HG02763 (cell line): ENCODE results near the gene SLC35E2B.
A peak's percentile ranks its signal among the peaks of the same experiment; 100 is the strongest.
"Not testable (repeated sequence)": the region's sequence is repeated elsewhere in the genome, so short reads cannot be mapped to it uniquely, and the experiment has no call there.

Experiments
- ATAC-seq: cut with Tn5 transposase; IDR thresholded peaks from one replicate; pipeline ENCODE4 v1.9.1; 2021; ENCODE audit warnings: mild to moderate bottlenecking, moderate library complexity; ENCODE audit not compliant: unreplicated experiment

SLC35E2B gene

DNA sequence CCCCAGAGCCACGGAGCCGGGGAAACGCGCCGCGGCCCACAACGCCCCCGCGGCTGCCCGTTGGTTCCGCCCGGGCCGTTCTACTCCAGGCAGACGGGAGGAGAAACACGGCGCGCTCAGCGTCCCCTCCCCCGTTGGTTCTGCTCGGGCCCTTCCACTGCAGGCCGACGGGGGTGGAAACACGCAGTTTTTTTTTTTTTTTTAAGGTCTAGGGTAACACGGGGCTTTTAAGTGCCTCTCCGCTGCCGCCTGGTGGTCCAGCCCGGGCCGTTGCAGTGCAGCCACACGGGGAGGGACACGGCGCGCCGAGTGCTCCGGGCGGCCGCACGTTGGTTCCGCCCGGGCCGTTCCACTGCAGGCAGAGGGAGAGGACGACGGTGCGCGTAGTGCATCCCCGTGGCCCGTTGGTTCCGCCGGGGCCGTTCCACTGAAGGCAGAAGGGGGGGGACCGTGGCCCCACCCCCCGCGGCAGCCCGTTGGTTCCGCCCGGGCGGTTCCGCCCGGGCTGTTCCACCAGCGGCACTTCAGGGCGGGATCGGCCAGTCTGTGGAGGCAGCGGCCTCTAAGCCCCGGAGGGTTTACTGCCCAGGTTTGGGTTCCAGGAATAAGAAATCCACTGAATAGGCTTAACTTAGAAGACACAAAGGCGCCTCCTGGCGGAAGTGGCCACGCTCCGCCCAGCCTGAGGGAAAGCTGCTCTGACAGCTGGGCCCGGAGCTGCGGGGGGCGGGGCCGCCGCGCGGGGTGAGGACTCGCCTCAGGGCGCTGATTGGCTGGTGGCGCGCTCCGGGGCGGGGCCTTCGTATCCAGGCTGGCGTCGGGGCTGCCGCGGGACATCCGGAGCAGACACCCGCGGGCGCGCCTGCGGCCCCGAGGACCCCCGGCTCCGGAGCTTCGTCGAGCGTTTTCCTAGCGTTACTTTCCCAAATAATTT lies at the start of gene SLC35E2B:
TSS of gene SLC35E2B (minus strand) at position 82 of the 934 bp plus-strand sequence. CDS start 16,096 bp downstream, outside the sequence.
- peak; percentile 72 for ATAC-seq

DNA sequence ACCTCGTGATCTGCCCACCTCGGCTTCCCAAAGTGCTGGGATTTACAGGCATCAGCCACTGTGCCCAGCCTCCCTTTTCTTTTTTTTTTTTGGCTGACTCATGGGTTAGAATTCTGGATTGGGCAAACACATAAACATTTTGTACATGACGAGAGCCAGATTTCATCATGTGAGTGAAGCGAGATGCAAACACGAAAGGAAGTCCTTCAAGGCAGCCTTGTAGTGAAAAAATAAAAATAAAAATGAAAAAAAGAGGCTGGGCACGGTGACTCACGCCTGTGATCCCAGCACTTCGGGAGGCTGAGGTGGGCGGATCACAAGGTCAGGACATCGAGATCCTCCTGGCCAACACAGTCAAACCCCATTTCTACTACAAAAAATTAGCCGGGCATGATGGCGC lies 48.4 kb upstream of the SLC35E2B start:
- ATAC-seq, result not testable (repeated sequence)

DNA sequence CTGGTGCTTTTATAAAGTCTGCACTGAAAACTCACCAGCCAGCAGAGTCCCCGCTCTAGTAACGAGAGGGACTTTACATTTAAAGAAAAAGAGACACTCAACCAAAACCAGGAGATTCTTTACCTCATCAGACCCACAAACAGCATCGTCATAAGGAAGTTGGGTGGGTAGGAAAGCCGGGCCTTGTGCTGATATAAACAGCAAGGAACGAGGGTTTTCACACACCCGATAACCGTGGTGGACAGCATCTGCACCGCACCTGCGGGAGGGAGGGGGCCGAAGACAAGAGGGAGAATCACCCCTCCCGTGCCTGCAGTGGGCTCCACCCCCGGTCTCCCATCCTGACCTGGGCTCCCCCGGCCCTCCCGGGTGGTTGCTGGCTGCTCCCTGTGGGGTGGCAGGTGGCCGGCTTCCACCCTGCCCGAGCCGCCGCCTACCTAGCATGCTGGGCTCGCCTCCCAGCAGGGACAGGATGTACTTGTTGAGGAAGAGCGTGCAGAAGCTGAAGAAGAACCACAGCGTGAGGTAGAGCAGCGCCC lies 46.3 kb upstream of the SLC35E2B start:
- not testable (repeated sequence) for ATAC-seq

DNA sequence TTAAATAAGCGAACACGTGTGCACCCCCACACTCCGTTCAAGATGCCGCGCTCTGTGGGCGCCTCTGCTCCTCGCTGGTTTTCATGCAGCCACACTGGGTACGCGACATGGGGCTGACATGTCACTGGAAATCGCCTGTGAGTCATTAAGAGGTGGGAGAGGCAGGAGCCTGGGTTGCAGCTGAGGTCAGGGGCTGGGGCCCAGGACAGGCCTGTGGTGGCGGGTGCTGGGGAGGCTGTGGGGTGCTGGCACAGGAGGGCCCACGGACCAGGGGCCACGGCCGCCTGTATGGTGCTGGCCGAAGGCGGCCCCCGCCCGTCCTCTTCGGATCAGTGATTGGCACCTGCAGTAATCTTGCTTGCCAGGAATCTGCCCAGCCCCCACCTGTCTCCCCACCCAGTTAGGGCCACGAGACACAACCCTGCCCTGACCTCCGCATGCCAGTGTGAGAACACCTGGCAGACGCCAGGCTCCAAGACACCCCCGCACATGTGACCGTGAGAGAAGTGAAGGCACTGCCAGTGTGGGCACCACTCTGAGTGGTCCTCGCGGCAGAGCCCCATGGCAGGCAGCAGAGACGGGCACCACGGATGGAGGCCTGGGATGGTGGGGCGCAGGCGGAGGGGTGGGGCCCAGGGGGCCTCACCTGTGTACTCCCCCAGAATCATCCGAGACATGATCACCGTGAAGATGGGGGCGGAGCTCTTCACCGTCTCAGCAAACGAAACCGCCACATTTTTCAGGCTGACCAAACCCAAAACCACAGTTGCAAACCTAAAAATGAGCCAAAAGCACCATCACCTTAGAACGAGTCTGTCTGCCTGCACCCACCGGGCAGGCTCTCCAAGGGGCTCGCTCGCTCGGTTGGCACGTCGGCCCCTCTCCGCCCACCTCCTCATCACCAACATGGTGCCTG lies 45.3 kb upstream of the SLC35E2B start:
- not testable (repeated sequence) for ATAC-seq

DNA sequence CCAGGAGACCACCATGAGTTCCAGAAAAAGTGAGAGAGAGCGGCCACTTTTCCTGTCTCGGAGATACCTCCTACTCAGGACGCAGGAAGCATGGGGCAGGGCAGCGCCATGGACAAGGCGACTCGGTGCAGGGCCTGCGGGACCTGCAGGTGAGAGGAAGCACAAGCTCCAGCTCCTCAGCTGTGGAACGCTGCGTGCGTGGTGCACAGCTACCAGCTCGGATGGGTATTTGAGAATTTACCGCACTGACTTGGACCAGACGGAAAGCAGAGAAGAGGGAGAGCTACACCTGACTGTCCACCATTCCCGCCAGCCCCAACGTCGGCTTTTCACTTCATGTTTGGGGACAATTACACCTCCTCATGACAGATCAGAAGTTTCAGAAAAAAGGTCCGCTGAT lies 39.8 kb upstream of the SLC35E2B start:
- no peak for ATAC-seq

DNA sequence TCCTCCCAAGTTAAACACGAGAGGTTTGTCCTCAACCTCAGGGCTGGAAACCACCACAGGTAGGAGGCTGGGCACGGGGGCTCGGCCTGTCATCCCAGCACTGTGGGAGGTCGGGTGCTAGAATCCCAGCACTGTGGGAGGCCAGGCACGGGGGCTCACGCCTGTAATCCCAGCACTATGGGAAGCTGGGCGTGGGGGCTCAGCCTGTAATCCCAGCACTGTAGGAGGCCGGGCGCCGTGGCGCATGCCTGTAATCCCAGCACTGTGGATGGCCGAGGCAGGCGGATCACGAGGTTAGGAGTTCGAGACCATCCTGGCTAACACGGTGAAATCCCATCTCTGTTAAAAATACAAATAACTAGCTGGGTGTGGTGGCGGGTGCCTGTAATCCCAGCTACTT lies 38.3 kb upstream of the SLC35E2B start:
- ATAC-seq, result no peak

DNA sequence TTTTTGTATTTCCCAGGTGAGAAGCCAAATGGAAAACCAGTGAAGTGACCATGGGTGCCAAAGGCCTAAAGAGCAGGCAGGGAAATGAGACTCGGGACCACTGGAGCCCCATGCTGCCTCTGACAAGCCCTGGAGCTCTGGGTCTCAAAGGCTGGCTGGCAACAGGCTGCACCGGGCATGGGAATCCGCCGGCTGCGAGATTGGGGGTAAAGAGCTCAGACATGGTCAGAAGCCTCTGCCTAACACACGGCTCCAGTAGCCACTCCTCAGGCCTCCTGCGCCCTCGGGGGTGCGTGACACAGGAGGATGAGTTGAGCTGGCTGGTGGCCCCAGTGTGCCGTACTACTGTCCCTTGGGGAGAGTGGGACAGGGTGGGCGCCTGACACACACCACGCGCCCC lies 37.6 kb upstream of the SLC35E2B start:
- ATAC-seq, result not testable (repeated sequence)

DNA sequence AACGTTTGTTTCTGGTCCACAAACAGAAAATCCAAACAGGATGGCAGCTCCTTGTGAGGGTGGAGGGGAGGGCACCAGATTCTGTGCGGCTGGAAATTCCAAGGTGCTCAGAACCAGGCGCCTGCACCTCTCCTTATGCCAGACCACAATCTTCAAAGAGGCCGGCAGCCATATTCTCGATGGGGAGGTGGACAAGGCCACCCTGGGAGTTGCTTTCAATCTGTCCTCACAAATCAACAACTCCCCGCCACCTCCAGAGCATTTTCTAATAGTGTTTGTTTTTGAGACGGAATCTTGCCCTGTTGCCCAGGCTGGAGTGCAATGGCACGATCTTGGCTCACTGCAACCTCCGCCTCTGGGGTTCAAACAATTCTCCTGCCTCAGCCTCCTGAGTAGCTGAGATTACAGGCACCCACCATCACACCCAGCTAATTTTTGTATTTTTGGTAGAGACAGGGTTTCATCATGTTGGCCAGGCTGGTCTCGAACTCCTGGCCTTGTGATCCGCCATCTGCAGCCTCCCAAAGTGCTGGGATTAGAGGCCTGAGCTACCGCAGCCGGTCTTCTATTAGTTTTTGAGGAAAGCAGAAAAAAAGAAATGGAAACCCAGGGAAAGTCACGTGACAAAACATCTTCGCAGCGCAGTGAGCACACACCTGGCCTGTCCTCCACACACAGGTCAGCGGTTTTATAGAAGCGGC lies 36.7 kb upstream of the SLC35E2B start:
- not testable (repeated sequence) for ATAC-seq

DNA sequence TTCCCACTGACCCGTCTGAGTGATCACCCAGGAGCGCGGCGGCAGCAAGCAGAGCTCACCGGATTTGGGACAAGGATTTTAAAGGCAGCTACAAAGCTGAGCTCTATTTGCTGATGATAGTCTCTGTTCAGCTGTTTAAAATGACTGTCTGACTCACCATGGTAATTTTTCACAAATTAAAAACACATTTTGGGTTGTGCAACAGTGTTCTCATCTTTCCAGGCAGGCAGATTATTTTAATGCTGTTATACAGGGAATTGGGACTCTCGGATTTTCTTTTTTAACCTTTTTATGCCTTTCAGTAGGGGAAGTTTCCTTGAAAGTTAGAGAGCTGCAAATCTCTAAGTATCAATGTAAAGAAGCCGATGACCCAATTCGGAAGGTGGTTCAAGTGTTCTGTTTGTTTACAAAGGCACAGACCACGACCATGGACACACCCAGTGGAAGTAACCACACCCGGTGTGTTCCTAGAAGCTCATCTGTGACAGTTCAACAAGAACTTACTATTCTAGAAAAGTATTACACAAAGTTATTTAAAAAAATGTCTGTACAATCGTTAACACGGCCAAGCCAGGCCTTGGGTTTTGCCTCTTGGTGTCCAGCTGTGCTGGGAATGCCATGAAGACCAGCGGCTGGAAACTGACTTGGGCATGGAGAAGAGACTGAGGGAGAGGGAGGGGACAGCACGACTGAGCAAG lies 35.9 kb upstream of the SLC35E2B start:
- not testable (repeated sequence) for ATAC-seq

DNA sequence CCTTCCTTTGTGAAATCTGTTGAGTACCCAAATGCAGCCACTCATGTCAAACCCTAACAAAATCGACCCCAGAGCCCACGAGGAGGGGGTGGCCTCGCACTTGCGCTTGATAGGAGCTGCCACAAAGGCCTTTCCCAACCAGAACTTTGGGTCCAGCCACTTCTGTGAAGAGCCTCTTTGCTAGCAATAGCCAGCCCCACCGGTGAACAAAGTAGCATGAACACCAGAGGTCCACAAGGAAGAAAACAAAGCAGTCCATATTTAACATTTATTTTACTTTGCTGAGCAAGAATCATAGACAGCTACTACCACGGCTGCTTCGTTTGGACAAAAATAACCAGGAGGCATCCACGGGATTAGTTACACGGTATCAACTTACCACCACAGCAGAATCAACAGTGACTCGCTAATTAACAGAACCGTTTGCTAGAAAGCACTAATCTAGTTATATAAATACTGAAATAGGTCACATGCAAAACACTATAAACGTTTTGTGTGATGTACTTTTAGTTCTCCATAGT lies 34.6 kb upstream of the SLC35E2B start:
- not testable (repeated sequence) for ATAC-seq

DNA sequence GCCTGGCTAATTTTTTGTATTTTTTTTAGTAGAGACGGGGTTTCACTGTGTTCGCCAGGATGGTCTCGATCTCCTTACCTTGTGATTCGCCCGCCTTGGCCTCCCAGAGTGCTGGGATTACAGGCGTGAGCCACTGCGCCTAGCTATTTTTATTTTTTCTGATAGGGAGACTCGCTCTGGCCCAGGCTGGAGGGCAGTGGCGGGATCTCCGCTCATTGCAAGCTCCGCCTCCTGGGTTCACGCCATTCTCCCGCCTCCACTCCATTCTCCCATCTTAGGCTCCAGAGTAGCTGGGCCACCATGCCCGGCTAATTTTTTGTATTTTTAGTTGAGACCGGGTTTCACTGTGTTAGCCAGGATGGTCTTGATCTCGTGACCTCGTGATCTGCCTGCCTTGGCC lies 33.5 kb upstream of the SLC35E2B start:
- not testable (repeated sequence) for ATAC-seq

DNA sequence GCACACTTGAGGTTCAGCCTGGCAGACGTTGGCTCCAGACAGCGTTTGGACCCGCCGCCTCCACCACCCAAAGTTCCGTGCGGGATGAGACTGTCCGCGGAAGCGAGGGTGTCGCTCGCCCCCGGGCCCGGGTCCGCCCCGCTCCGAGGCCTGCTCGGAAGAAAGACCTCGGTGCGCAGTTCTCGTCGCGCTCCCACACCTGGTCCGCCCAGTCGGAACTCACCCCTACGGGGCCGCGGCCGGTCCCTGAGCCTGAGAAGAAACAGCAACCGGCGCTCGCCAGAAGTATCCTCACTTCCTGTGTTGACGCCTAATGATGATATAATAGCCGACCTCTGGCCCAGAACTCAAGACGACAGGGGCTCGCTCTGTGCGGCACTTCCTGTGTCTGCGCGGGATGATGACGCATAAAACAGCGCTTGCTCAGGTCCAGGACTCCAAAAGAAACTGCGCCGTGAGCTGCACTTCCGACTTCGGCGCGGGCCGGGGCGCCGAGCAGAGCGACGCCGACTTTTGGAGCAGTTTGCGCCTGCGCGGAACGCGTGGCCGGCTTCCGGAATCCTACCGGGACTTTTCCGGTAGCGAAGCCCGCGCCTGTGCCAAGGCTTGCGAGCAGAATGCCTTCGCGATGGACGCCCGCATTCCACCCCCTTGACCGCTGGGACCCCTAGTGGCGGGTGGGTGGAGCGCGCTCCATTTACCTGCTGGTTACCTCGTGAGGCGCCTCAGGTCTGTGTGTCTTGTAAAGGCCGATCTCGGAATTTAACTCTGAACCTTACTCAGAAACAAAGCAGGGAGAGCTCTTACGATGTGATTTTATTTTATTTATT lies 31.7 kb upstream of the SLC35E2B start, which contains the start of gene CDK11A:
TSS of gene CDK11A (minus strand) at position 323 of the 830 bp plus-strand sequence. CDS start 1,539 bp downstream, outside the sequence.
- peak; percentile 97 for ATAC-seq

DNA sequence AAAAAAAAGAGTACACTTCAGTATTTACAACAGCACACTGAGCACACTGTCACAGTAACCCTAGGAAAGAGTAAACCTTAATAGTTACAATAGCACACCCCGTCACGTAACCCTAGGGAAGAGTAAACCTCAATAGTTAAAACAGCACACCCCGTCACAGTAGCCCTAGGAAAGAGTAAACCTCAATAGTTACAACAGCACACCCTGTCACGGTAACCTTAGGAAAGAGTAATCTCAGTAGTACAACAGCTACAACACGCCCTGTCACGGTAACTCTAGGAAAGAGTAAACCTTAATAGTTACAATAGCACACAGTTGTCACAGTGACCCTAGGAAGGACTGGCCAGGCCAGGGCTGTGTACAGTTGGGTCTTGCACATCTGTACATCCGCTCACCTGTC lies 28.6 kb upstream of the SLC35E2B start:
- ATAC-seq, result no peak

DNA sequence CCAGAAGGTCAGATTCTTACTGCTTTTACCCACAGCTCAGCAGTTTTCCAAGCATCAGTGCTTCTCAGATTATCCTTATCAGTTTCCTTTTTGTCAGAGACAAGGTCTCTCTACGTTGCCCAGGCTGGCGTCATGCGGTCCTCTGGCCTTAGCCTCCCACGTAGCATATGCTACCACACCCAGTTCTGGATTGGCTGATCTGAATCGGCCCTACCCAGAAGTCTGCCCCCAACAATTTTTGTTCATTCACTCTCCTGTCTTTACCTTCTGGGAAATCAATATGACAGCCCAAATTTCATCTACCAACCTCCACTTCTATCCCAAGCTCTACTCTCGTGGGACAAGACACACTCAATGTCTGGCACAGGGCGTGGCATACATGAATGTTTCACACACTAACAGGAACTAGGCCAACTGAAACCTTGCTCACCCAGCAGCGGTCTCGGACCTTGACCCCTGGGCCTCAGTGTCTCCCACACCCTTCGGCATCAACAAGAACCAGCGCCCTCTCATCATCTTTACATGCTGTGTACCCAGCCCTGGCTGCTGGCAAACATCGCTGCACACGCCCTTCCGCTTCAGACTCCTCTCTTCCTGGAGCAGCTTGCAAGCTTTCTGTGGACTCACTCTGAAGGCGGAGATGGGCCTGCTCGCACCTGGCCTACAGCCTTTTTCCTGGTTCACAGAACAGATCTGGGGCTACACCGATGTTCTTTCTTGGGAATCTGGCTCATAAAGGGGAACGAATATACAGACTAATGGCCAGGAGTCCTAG lies 22.7 kb upstream of the SLC35E2B start:
- not testable (repeated sequence) for ATAC-seq

DNA sequence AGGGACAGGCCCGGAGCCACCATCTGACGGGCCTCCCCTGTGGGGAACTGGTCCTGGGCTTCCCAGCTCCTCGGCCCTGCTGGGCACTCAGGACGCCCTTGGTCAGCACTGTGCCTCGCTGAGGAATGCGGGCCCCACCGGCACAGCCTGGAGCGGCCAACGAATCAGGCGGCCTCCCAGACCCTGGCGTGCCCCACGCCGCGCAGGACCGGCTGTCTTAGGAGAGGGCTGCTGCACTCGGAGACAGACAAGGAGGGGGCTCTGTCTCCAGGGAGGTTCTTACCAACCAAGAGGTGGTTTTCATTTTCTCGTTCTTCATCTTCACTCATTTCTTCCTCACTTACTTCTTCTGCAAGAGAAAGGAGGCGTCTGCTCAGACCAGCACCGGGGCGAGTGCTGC lies 15.3 kb upstream of the SLC35E2B start:
- ATAC-seq, result not testable (repeated sequence)

DNA sequence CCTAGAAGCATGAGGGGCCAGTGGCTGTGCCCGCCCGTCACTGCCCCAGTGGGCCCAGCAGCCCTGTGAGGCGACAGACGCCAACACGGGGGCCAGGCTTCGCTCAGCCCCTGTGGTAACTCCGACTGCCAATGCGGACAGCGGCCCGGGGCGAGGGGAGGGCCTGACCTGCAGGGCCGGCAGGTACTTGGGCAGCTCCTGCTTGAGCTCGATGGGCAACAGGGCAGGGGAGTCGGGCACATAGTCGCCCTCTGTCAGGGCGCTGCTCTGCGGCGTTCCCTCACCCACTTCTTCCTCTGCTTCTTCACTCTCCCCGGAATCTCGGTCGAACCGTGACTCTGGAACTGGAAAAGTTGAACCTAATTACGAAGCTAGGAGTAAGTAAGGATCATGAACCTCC lies 14.6 kb upstream of the SLC35E2B start:
- ATAC-seq, result not testable (repeated sequence)

DNA sequence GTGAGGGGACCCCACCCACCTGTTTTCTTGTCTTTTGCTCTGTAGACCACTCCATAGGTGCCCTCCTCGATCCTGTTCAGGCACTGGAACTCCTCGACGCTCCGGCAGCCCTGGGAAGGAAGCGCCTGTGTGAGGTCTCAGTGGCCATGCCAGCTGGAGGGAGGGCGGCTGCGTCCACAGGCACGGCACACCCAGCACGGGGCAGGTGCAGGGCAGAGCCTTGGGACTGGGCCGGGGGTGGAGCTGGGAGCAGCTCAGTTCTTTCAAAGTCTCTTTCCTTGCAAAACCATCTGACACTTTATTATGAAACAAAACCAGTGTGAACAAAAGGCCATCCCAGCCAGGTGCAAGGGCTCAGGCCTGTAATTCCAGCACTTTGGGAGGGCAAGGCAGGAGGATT lies 13.0 kb upstream of the SLC35E2B start:
- ATAC-seq, result not testable (repeated sequence)
